ENCODE measurements around the gene PDZD8. TPM values are rescaled to one million over a fixed set of nuclear protein-coding genes. Genes with fewer than 3 reads are reported as not detected.

The PDZD8 gene
- total and polyA plus RNA-seq, 2 experiments from 2014 or later: 4.7 to 12.9 TPM

DNA sequence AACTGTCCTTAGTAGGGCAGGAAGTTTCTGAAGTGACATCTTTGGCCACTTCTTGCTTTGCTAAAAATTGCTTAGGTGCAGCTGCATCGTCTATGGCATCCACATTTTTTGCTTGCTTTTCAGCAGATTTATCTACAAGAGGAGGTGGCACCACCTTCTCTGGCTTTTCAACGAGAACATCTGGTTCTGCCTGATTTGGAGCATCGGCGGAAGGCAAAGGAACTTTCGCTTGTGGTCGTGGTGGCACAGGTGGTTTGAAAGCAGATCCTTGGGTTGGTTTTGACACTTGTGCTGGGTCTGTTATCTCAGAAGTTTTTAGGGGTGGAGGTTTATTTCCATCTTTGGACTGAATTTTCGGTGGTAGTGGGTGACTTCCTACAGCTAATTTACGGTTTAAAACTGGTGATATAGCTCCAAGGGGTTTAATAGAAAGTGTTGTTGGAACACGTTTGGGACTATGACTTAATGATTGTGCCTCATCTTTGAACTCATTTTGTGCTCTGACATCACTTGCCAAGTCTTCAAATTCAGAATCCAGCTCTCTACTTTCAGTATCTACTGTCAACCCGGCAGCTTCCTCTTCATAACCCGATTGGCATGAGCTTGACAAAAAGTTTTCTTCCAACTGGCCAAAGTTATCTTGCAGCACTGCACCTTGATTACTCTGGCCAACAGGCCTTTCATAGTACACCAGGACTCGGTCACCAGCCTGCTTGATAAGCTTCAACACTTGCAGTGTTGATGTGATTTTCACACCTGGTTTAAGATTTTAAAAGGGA, 90.3 kb downstream of the PDZD8 start:
- Histone ChIP-seq H3K27ac (no peak overlapping the region), H3K27me3 (no peaks in the 10 kb centered on the region), H3K9me3 (ENCODE audit: low read depth) (no peaks in the 10 kb centered on the region), H3K36me3 (peaks cover 3% of the 10 kb centered on the region), H3K4me1 (ENCODE audit: low read depth) (peaks cover 17% of the 10 kb centered on the region), H3K4me3 (no peak overlapping the region)
- DNase-seq (ENCODE audit: low read depth in 1 of 2, low spot score in 1 of 2): no peak
- TF ChIP-seq, protein P1, sequence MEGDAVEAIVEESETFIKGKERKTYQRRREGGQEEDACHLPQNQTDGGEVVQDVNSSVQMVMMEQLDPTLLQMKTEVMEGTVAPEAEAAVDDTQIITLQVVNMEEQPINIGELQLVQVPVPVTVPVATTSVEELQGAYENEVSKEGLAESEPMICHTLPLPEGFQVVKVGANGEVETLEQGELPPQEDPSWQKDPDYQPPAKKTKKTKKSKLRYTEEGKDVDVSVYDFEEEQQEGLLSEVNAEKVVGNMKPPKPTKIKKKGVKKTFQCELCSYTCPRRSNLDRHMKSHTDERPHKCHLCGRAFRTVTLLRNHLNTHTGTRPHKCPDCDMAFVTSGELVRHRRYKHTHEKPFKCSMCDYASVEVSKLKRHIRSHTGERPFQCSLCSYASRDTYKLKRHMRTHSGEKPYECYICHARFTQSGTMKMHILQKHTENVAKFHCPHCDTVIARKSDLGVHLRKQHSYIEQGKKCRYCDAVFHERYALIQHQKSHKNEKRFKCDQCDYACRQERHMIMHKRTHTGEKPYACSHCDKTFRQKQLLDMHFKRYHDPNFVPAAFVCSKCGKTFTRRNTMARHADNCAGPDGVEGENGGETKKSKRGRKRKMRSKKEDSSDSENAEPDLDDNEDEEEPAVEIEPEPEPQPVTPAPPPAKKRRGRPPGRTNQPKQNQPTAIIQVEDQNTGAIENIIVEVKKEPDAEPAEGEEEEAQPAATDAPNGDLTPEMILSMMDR (IDR thresholded peaks at IDR 0.05; ENCODE audit: low read depth, low read length): no peak

DNA sequence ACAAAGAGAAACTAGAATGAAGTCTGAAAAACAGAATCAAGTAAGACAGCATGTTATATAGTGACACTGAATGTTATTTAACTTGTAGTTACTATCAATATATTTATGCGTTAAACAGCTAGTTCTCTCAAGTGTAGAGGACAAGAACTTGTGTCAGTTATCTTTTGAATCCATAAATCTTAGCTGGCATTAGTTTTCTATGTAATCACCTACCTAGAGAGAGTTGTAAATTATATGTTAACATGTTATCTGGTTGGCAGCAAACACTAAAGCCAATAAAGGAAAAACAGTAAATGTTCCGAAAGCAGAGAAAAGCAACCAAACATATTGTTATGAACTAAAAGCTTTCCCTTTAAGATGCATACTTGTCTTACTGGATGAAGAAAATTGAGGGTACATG, 97.6 kb downstream of the PDZD8 start:
- DNase-seq (ENCODE audit: low read depth in 1 of 2, low spot score in 1 of 2): no peak
- Histone ChIP-seq H3K4me1 (ENCODE audit: low read depth) (peaks cover 12% of the 10 kb centered on the region), H3K27ac (no peak overlapping the region), H3K4me3 (no peak overlapping the region), H3K27me3 (no peaks in the 10 kb centered on the region), H3K36me3 (no peaks in the 10 kb centered on the region), H3K9me3 (ENCODE audit: low read depth) (no peaks in the 10 kb centered on the region)
- TF ChIP-seq, protein P1 (IDR thresholded peaks at IDR 0.05; ENCODE audit: low read depth, low read length): no peak

DNA sequence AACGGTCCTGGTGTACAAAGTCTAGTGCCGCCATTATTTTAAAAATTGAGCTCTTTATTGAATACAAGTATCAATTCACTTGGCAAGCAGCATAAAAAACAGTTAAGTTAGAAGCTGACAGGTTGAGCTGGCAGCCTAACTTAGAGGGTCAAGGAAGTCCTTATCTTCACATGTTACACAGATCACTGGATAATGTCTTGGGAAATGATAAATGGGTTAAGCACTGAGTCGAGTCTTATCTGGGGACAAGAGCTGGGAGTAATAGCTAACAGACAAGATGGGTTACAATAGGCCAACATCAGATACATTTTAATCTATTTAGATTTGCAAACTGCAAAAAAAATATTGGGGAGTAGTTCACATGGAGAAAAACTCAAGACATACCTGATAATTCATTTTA, 100.1 kb downstream of the PDZD8 start:
- H3K4me1 ChIP-seq (ENCODE audit: low read depth): peaks cover 18% of the 10 kb centered on the region
- H3K4me3 ChIP-seq: no peak overlapping the region
- TF ChIP-seq, protein P1 (IDR thresholded peaks at IDR 0.05; ENCODE audit: low read depth, low read length): no peak
- no peak overlapping the region for H3K27ac ChIP-seq
- no peaks in the 10 kb centered on the region for H3K27me3 ChIP-seq
- no peaks in the 10 kb centered on the region for H3K36me3 ChIP-seq
- no peaks in the 10 kb centered on the region for H3K9me3 ChIP-seq (ENCODE audit: low read depth)
- no peak for DNase-seq (ENCODE audit: low read depth in 1 of 2, low spot score in 1 of 2)

DNA sequence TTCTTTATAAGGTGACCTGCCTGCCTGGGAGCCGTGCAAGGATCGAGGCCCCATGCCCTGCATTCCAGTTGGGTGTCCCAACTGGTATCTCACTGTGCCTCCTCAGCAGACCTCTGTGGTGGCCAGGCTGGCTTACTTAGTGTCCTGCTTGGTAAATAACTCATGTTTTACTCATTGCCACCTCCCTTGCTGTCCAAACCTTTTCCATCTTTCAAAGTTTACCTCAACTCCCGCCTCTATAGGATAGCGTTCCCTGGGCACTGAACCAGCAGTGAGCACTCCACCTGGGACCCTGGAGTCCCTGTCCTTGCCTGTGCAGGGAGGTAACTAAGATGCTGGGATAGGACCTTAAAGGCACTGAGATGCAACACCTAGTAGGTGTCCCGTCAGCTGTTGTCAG, 100.7 kb downstream of the PDZD8 start:
- TF ChIP-seq, protein P1 (IDR thresholded peaks at IDR 0.05; ENCODE audit: low read depth, low read length): no peak
- Histone ChIP-seq H3K27me3 (no peaks in the 10 kb centered on the region), H3K4me1 (ENCODE audit: low read depth) (peaks cover 18% of the 10 kb centered on the region), H3K9me3 (ENCODE audit: low read depth) (no peaks in the 10 kb centered on the region), H3K36me3 (no peaks in the 10 kb centered on the region), H3K4me3 (no peak overlapping the region), H3K27ac (no peak overlapping the region)
- no peak for DNase-seq (ENCODE audit: low read depth in 1 of 2, low spot score in 1 of 2)

DNA sequence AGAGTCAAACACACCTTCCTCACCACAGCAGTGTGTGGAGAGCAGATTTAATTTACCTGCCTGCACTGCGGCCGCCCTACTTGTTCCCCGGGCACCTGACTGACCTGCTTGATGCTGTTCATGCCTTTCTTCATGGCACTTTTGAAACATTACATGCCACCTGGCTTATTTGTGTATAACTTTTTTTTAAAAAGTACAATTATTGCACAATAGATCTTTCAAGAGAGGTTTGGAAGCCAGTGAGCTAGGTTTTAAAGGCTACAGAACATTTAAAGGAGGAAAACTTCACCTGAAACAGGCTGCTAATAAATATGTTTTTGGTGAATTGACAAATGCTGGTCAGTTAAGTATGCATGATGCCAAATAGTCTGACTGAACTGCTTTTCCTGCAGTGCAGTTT, 101.3 kb downstream of the PDZD8 start:
- H3K9me3 ChIP-seq (ENCODE audit: low read depth): no peaks in the 10 kb centered on the region
- no peak overlapping the region for H3K4me3 ChIP-seq
- H3K27me3 ChIP-seq: no peaks in the 10 kb centered on the region
- no peak overlapping the region for H3K27ac ChIP-seq
- TF ChIP-seq, protein P1 (IDR thresholded peaks at IDR 0.05; ENCODE audit: low read depth, low read length): no peak
- no peaks in the 10 kb centered on the region for H3K36me3 ChIP-seq
- no peak for DNase-seq (ENCODE audit: low read depth in 1 of 2, low spot score in 1 of 2)
- peaks cover 18% of the 10 kb centered on the region for H3K4me1 ChIP-seq (ENCODE audit: low read depth)
